HG03196 (cell line): ENCODE measurements around the gene NCEH1.

Experiments used
- ATAC-seq: cut with Tn5 transposase; IDR thresholded peaks from one replicate; pipeline ENCODE4 v1.9.1; 2021; ENCODE audit not compliant: unreplicated experiment

NCEH1 gene

DNA sequence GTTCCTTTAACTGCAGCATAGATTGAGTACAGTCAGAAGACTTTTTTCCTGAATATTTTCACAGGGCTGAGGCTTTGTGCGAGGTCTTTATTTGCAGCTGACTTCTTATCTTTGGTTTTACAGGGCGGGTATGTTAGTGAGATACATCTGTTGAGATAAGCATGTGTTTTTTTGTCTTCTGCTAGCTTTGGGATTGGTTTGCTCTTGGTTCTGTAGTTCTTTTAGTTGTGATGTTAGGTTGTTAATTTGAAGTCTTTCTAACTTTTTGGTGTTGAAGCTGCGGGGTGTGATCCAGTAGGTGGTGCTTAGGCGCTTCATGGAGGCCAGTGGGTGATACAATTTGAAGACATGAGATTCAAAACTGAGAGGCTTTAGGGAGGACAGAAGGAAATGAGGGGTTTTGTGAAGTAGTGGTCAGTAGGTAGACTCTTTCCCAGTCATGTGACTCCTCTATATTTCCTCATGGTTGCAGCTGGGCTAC is 119.7 kb downstream of the NCEH1 start:
- no peak for ATAC-seq

DNA sequence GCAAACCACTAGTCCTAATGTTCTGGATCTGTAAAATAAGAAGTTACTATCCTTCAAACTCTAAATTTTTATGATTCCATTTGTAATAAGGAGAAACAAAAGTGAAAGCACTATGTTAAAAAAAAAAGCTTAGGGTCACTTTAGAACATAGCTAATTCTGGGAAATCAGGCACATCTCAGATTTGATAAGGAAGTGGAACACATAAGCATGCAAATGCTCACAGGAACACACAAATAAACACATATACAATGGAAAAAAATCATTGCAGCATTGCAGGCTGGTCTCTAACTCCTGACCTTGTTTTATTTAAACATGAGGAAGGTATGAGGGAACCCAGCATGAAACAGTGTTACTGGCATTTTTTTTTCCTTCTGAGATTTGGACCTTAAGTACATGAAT is 124.4 kb downstream of the NCEH1 start:
- ATAC-seq, result no peak

DNA sequence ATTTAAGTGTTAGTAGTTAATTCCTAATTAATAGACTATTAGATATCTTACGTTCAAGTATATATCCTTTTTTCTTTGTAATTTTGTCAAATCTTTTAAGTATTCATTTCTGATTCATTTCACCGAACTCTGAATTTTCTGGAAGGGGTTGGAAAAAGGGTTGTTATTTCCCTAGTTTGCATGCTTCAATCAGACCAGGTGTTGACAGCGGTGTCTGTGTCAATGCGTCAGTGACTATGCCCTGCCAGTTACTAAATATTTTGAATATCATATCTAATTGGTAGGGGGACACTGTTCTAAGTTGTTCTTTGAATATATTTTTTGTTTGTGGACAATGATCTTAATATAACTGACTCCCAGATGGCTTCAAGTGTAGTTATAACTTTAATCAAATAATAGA is 124.9 kb downstream of the NCEH1 start:
- ATAC-seq, result no peak

DNA sequence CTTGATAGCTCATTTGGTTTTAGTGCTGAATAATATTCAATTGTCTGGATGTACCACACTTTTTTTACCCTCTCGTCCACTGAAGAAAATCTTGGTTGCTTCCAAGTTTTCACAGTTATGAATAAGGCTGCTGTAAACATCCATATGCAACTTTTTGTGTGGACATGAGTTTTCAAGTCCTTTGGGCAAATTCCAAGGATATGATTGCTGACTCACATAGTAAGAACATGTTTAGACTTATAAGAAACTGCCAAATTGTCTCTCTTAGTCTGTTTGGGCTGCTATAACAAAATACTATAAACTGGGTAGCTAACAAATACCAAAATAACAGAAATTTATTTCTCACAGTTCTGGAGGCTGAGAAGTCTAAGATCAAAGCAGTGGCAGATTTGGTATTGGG is 128.2 kb downstream of the NCEH1 start:
- ATAC-seq, result no peak

DNA sequence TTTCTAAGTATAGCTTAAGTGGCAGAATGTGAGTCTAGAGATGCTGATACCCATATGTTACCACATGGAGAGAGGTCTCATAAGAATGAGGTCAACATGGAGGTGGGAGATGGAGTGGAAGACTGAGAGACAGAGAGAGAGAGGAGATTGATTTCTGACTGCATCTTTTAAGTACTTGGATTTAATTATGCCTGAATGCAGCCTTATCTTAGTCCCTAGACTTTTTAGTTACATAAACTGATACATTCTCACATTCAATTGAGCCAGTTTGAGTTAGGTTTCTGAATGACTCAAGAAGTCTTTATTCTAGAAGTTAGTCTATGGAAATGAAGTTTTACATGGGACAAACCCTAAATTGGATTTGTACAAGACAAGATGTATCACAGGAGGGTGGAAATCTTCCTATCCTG is 129.1 kb downstream of the NCEH1 start:
- no peak for ATAC-seq

DNA sequence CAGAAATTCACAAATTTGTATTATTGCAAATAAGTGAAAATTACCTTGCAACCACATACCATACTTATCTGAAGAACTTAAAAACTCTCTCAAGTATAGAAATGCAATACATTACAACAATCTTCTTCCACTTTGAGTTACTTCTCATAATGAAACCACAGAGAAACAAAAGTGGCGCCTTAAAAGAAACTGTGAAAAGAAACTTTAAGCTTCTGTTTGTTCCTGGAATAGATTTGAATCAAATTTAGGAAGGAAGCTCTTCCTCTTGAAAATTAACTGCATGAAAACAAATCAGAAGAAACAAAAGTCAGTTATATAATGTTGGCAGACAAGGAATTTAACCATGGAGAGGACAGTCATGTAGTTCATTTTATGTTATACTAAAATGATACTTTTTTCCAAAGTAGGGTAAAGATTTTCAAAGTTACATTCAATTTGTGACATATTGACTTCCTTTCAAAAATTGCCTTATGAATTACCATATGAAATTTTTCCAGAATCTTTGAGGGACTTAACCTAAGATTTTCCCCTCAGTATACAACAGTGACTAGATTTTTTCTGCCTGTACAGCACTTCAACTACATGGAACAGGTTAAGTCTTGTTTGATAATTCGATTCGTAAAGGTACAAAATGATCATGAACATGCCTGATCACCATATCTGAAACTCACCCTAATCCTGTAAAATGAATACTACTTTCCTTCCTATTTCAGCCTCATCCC is 130.0 kb downstream of the NCEH1 start:
- peak; percentile 83 for ATAC-seq
